Loucy (cell line): ENCODE measurements around the gene PKD1L1.

ENCODE experiments used
- H2AFZ ChIP-seq: fragments of 200-600 bp; sonication (generic); 2 replicates; pipeline ENCODE4 v1.6.0; 2016; ENCODE audit warnings: antibody characterized with exemption, mild to moderate bottlenecking, low read length, moderate library complexity
- H3F3A ChIP-seq: fragments of 200-600 bp; 2 replicates; pipeline ENCODE4 v1.6.0; 2016; ENCODE audit warnings: antibody characterized with exemption, low read depth, mild to moderate bottlenecking
- H3K27me3 ChIP-seq: fragments of 200-600 bp; sonication (generic); 2 replicates; pipeline ENCODE4 v1.6.1; 2014; ENCODE audit warnings: low read length, mild to moderate bottlenecking; ENCODE audit not compliant: insufficient read depth, poor library complexity, severe bottlenecking
- H3K36me3 ChIP-seq: fragments of 200-600 bp; sonication (generic); 2 replicates; pipeline ENCODE4 v1.6.1; 2016; ENCODE audit warnings: low read length; ENCODE audit not compliant: insufficient read depth
- H3K4me1 ChIP-seq: fragments of 200-600 bp; sonication (generic); 2 replicates; pipeline ENCODE4 v1.5.1; 2014; ENCODE audit warnings: low read length, mild to moderate bottlenecking; ENCODE audit not compliant: insufficient read depth, poor library complexity, severe bottlenecking
- H3K4me2 ChIP-seq: fragments of 200-600 bp; sonication (generic); 2 replicates; pipeline ENCODE4 v1.6.0; 2014; ENCODE audit warnings: antibody characterized with exemption, low read length, low read depth, mild to moderate bottlenecking; ENCODE audit not compliant: poor library complexity, severe bottlenecking
- H3K4me3 ChIP-seq: fragments of 200-600 bp; sonication (generic); 2 replicates; pipeline ENCODE4 v1.5.1; 2014; ENCODE audit warnings: low read length, mild to moderate bottlenecking, mixed read lengths; ENCODE audit not compliant: poor library complexity, severe bottlenecking
- H3K79me2 ChIP-seq: fragments of 200-600 bp; sonication (generic); 2 replicates; pipeline ENCODE4 v1.6.1; 2014; ENCODE audit warnings: low read length; ENCODE audit not compliant: insufficient read depth
- H3K9ac ChIP-seq: fragments of 200-600 bp; sonication (generic); 2 replicates; pipeline ENCODE4 v1.6.0; 2014; ENCODE audit warnings: mild to moderate bottlenecking, low read depth, low read length, moderate library complexity; ENCODE audit not compliant: poor library complexity, severe bottlenecking
- H3K9me2 ChIP-seq: fragments of 200-600 bp; sonication (generic); replicated peaks from 2 replicates; pipeline ENCODE4 v1.6.1; 2016; ENCODE audit warnings: low read depth, low read length, mixed read lengths
- H3K9me3 ChIP-seq: fragments of 200-600 bp; sonication (generic); 2 replicates; pipeline ENCODE4 v1.6.1; 2014; ENCODE audit warnings: mild to moderate bottlenecking, antibody characterized with exemption, low read length, low read depth; ENCODE audit not compliant: insufficient read depth
- H4K20me1 ChIP-seq: fragments of 200-600 bp; sonication (generic); 2 replicates; pipeline ENCODE4 v1.6.0; 2014; ENCODE audit warnings: antibody characterized with exemption, low read length, mild to moderate bottlenecking; ENCODE audit not compliant: insufficient read depth, poor library complexity, severe bottlenecking
- EZH2phosphoT487 ChIP-seq: fragments of 200-600 bp; IDR thresholded peaks from 2 replicates; pipeline ENCODE4 v1.6.1; 2018; ENCODE audit warnings: antibody characterized with exemption, mild to moderate bottlenecking, moderate library complexity, borderline replicate concordance
- TF ChIP-seq, protein P1 (sequence below): fragments of 200-600 bp; sonication (generic); conservative IDR thresholded peaks from 2 replicates; pipeline ENCODE4 v1.5.1; 2014; ENCODE audit warnings: mild to moderate bottlenecking, antibody characterized with exemption, low read length

Gene PKD1L1

DNA sequence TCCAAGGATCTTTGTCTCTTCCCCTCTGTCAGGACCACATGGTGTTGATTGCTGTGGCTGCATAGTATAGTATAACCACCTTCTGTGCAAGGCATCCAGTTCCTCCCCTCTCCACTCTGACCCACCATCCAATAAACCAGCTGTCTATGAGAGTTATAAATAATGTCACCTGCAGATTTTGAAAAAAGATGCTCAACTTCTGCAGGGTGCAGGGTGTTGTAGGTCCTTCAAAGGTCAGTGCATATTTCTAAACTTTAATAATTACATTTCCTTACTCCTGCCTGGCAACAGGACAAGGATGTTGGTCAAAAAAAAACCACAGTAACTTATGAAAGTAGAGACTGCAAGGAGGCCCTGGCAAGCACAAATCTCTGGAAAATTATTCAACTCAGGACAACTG lies 166.2 kb downstream of the PKD1L1 start:
- Histone ChIP-seq H3K4me1 (no peaks in the 10 kb centered on the region), H3K4me2 (no peak overlapping the region), H2AFZ (no peak overlapping the region), H3K9me3 (no peaks in the 10 kb centered on the region), H3K36me3 (no peaks in the 10 kb centered on the region), H3F3A (no peaks in the 10 kb centered on the region), H3K27me3 (no peaks in the 10 kb centered on the region), H3K79me2 (no peaks in the 10 kb centered on the region), H3K4me3 (no peak overlapping the region), H3K9me2 (no peaks in the 10 kb centered on the region), H4K20me1 (no peaks in the 10 kb centered on the region), H3K9ac (no peak overlapping the region)
- TF ChIP-seq EZH2phosphoT487 = no peak
- TF ChIP-seq, protein P1, sequence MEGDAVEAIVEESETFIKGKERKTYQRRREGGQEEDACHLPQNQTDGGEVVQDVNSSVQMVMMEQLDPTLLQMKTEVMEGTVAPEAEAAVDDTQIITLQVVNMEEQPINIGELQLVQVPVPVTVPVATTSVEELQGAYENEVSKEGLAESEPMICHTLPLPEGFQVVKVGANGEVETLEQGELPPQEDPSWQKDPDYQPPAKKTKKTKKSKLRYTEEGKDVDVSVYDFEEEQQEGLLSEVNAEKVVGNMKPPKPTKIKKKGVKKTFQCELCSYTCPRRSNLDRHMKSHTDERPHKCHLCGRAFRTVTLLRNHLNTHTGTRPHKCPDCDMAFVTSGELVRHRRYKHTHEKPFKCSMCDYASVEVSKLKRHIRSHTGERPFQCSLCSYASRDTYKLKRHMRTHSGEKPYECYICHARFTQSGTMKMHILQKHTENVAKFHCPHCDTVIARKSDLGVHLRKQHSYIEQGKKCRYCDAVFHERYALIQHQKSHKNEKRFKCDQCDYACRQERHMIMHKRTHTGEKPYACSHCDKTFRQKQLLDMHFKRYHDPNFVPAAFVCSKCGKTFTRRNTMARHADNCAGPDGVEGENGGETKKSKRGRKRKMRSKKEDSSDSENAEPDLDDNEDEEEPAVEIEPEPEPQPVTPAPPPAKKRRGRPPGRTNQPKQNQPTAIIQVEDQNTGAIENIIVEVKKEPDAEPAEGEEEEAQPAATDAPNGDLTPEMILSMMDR = no peak

GRCh38 chr7:47780555-47780954 lies 167.7 kb downstream of the PKD1L1 start:
- Histone ChIP-seq H3K9me2 (no peaks in the 10 kb centered on the region), H3K4me3 (no peak overlapping the region), H3K36me3 (no peaks in the 10 kb centered on the region), H3K4me1 (no peaks in the 10 kb centered on the region), H3K79me2 (no peaks in the 10 kb centered on the region), H2AFZ (no peak overlapping the region), H3K9me3 (no peaks in the 10 kb centered on the region), H4K20me1 (no peaks in the 10 kb centered on the region), H3K27me3 (no peaks in the 10 kb centered on the region), H3K4me2 (no peak overlapping the region), H3K9ac (no peak overlapping the region), H3F3A (no peaks in the 10 kb centered on the region)
- no peak for TF ChIP-seq EZH2phosphoT487
- TF ChIP-seq, protein P1 = no peak

GRCh38 chr7:47779341-47779771 lies 168.9 kb downstream of the PKD1L1 start:
- no peak for TF ChIP-seq EZH2phosphoT487
- TF ChIP-seq, protein P1 = no peak
- no peak overlapping the region for H2AFZ ChIP-seq
- H3K4me3 ChIP-seq = no peak overlapping the region
- no peaks in the 10 kb centered on the region for H3K36me3 ChIP-seq
- no peaks in the 10 kb centered on the region for H3K79me2 ChIP-seq
- H3K9ac ChIP-seq = no peak overlapping the region
- no peaks in the 10 kb centered on the region for H3K9me2 ChIP-seq
- no peaks in the 10 kb centered on the region for H4K20me1 ChIP-seq
- H3K4me1 ChIP-seq = no peaks in the 10 kb centered on the region
- no peaks in the 10 kb centered on the region; the same call in 1 of the 2 replicates for H3K9me3 ChIP-seq
- no peak overlapping the region for H3K4me2 ChIP-seq
- no peaks in the 10 kb centered on the region for H3K27me3 ChIP-seq
- H3F3A ChIP-seq = no peaks in the 10 kb centered on the region
